ENCODE measurements around the gene TRIM63. TPM values are rescaled to one million over a fixed set of nuclear protein-coding genes. Genes with fewer than 3 reads are reported as not detected.

Gene TRIM63
- total and polyA plus RNA-seq, 9 of the 15 experiments (the other 6 are each of a cell fraction or from before 2014, with no cell fraction given), result 0.08 to 0.57 (median 0.36) TPM

DNA sequence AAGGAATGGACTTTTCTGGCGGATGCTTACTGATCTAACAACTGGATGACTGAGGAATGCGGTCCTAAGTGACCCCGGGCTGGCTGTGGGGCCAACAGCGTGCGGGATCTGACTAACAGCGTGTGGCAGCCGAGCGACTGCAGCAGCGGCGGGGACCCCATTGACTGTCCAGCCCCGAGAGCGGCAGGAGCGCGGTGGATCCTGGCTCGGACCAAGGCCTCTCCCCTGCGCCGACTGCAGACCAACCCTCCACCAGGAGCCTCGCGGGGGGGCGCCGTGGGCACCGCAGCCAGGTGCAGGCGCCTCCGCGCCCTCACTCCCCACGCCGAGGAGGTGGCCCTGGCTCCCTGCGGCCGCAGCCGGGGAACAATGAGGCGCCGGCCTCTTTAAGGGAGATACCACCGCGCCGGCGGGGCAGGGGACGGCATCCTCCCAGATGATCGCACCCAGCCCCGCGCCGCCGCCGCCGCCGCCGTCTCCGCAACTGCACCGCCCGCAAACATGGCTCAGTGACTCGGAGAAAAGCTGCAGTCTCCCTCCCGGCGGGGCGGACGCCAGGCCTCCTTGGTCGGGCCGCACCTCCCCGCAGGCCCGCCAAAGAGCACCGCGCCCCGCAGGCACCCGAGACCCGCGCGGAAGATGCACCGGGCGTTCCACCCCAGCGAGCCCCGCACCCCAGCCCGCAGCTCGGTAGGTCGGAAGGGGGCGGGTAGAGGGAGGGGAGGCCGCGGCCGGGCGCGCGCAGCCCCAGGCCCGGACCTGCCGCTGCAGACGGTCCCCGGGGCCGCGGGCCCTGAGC lies 43.5 kb upstream of the TRIM63 start (continued):
- TF ChIP-seq NCOA2 (IDR thresholded peaks at IDR 0.05; ENCODE audit: partially characterized antibody in 2 of 2) (no peak), RFX5 (IDR thresholded peaks at IDR 0.05; ENCODE audit: low read depth, low read length) (no peak), BDP1 (IDR thresholded peaks at IDR 0.05; ENCODE audit: insufficient read depth, insufficient read length) (no peak), POLR2B (IDR thresholded peaks at IDR 0.05; ENCODE audit: low read depth, partially characterized antibody) (peak; percentile 84), TAL1 (IDR thresholded peaks at IDR 0.05) (no peak), EZH2 (IDR thresholded peaks at IDR 0.05; ENCODE audit: borderline replicate concordance, low read depth, low read length) (no peak), ZNF75A (CRISPR knock-in tag; IDR thresholded peaks at IDR 0.05) (no peak), GABPA (tag; conservative IDR thresholded peaks at IDR 0.05; ENCODE audit: low read depth) (peak; percentile 58), HCFC1 (IDR thresholded peaks at IDR 0.05; ENCODE audit: low read depth, low read length) (no peak), CBX5 (IDR thresholded peaks at IDR 0.05; ENCODE audit: borderline replicate concordance, low read depth) (no peak), ZNF561 (CRISPR knock-in tag; conservative IDR thresholded peaks at IDR 0.05) (no peak), ZBTB8A (IDR thresholded peaks at IDR 0.05; ENCODE audit: partially characterized antibody) (no peak), ZFP1 (CRISPR knock-in tag; IDR thresholded peaks at IDR 0.05) (no peak), ZBTB1 (CRISPR knock-in tag; IDR thresholded peaks at IDR 0.05; ENCODE audit: borderline replicate concordance, low read depth) (peak; percentile 98), ZNF551 (CRISPR knock-in tag; IDR thresholded peaks at IDR 0.05) (no peak), PHB2 (IDR thresholded peaks at IDR 0.05; ENCODE audit: low read depth) (no peak), BRD9 (IDR thresholded peaks at IDR 0.05; ENCODE audit: low read depth, partially characterized antibody) (no peak), ZEB2 (IDR thresholded peaks at IDR 0.05) (peak; percentile 69; the same call in 1 of the 2 replicates), ZFX (CRISPR knock-in tag; IDR thresholded peaks at IDR 0.05) (peak; percentile 87)
- TF ChIP-seq, protein P1, sequence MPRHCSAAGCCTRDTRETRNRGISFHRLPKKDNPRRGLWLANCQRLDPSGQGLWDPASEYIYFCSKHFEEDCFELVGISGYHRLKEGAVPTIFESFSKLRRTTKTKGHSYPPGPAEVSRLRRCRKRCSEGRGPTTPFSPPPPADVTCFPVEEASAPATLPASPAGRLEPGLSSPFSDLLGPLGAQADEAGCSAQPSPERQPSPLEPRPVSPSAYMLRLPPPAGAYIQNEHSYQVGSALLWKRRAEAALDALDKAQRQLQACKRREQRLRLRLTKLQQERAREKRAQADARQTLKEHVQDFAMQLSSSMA (CRISPR knock-in tag; IDR thresholded peaks at IDR 0.05), result no peak
- TF ChIP-seq, protein P2, sequence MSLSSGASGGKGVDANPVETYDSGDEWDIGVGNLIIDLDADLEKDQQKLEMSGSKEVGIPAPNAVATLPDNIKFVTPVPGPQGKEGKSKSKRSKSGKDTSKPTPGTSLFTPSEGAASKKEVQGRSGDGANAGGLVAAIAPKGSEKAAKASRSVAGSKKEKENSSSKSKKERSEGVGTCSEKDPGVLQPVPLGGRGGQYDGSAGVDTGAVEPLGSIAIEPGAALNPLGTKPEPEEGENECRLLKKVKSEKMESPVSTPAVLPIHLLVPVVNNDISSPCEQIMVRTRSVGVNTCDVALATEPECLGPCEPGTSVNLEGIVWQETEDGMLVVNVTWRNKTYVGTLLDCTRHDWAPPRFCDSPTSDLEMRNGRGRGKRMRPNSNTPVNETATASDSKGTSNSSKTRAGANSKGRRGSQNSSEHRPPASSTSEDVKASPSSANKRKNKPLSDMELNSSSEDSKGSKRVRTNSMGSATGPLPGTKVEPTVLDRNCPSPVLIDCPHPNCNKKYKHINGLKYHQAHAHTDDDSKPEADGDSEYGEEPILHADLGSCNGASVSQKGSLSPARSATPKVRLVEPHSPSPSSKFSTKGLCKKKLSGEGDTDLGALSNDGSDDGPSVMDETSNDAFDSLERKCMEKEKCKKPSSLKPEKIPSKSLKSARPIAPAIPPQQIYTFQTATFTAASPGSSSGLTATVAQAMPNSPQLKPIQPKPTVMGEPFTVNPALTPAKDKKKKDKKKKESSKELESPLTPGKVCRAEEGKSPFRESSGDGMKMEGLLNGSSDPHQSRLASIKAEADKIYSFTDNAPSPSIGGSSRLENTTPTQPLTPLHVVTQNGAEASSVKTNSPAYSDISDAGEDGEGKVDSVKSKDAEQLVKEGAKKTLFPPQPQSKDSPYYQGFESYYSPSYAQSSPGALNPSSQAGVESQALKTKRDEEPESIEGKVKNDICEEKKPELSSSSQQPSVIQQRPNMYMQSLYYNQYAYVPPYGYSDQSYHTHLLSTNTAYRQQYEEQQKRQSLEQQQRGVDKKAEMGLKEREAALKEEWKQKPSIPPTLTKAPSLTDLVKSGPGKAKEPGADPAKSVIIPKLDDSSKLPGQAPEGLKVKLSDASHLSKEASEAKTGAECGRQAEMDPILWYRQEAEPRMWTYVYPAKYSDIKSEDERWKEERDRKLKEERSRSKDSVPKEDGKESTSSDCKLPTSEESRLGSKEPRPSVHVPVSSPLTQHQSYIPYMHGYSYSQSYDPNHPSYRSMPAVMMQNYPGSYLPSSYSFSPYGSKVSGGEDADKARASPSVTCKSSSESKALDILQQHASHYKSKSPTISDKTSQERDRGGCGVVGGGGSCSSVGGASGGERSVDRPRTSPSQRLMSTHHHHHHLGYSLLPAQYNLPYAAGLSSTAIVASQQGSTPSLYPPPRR (CRISPR knock-in tag; IDR thresholded peaks at IDR 0.05; ENCODE audit: borderline replicate concordance), result no peak
- TF ChIP-seq, protein P3, sequence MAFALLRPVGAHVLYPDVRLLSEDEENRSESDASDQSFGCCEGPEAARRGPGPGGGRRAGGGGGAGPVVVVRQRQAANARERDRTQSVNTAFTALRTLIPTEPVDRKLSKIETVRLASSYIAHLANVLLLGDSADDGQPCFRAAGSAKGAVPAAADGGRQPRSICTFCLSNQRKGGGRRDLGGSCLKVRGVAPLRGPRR (CRISPR knock-in tag; IDR thresholded peaks at IDR 0.05), result no peak
